Activated T-helper 9 cell treated with anti-CD3 and anti-CD28 coated beads, Interleukin-2, amount 50 U/mL, for 16 hours (primary cell): ENCODE data around the gene MYO1D.

Source experiments
- DNase-seq: peaks from one replicate; pipeline ENCODE4 v3.0.0-alpha.2; 2020; ENCODE audit warnings: low read depth

Gene MYO1D

DNA sequence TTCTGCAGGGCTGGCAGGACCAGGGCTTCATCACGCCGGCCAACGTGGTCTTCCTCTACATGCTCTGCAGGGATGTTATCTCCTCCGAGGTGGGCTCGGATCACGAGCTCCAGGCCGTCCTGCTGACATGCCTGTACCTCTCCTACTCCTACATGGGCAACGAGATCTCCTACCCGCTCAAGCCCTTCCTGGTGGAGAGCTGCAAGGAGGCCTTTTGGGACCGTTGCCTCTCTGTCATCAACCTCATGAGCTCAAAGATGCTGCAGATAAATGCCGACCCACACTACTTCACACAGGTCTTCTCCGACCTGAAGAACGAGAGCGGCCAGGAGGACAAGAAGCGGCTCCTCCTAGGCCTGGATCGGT, 388.8 kb downstream of the MYO1D start:
- no peak for DNase-seq

- no peak for DNase-seq
Observed at GRCh38 chr17:32487473-32488176, 389.3 kb downstream of the MYO1D start.

- DNase-seq: peak; percentile 56
Observed at GRCh38 chr17:32486701-32487472, 390.0 kb downstream of the MYO1D start, which contains the start of gene CDK5R1. Gene CDK5R1, plus strand, starts transcription at chr17:32486993. Its CDS starts 628 bp downstream, at chr17:32487621.

DNA sequence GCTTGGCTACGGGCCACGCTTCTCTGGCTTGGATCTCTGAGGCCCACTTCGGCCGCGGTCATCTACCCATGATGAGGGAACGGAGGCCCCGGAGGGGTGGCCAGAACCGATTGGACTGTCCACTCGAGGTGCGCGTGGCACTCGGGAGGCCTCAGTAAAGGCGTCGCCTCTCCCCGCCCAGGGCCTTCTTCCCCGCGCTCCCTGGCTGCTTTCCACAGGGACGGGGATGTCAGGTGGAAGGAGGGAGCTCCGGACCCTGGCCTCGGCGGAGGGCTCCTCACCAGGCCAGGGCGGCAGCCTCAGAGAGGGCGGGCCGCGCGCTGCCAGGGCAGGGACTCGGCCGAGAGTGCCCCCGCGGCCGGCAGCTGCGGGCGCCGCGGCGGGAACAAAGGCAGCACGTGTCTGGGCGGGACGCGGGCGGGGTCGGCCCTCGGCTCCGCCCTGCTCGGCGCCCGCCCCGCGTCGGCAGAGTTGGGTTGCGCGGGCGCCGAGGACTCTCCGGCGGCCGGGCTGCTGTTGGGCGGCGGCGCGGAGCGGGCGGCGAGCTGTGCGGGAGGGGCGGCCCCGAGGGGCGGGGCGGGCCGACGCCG, 390.7 kb downstream of the MYO1D start:
- DNase-seq: peak; percentile 53

DNA sequence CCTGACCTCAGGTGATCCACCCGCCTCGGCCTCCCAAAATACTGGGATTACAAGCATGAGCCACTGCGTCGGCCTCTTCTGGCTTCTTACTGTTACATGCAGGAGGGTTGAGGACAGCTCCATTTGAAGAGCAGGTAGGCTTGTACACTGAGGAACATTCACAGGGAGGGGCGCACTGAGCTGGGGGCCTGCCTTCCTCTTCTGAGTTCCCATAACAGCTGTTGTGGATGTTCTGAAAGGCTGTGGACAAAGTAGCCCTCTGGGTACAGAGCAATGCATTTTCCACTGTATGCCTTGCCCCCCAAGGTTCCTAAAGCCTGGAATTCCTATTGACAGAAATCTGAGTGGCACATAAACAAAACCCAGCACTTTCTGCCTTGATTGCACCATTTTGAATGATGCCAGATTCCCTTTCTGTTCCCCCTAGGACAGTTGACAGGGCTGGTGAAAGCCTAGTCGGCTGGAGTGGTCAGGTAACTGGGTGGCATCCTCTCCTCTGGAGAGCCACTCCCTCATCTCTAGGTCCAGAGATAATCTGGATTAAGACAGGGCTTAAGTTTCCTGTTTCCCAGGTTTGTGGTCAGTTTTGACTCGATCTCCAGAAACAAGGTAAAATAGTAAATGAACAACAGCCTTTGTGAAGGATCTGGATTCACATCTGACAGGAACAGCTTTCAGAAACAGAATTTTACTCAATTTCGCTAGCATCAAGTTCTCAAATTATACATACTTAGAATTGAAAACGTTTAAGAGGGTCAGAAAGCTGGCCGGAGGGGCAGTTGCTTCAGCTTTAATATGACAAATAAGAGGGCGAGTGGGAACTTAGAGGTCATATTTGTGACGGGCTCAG, 391.4 kb downstream of the MYO1D start:
- DNase-seq: no peak

GRCh38 chr17:32484628-32485027, 392.3 kb downstream of the MYO1D start:
- DNase-seq: no peak

DNA sequence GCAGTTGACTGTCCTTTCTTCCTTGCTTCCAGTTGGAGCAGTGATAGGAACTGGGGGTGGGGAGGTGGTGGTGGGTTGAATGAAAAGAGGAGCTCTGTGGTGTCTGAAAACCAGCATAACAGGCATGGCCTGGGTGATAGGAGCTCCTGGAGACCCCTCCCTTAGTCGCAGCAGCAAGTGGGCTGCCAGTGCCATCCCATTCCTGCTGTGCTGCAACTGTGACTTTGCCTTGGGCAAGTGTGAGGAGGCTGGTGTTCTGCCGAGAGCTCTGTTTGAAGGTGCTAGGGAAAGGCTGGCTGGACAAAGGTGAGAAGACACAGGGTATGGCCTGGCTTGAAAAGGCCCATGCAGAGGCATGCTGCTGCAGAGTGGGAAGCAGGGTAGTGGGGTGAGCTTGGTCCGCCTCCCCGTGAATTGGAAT, 392.9 kb downstream of the MYO1D start:
- no peak for DNase-seq

GRCh38 chr17:32483451-32484019, 393.4 kb downstream of the MYO1D start:
- no peak for DNase-seq

GRCh38 chr17:32482568-32483320, 394.2 kb downstream of the MYO1D start:
- DNase-seq: no peak

GRCh38 chr17:32481193-32481592, 395.7 kb downstream of the MYO1D start:
- DNase-seq: no peak

DNA sequence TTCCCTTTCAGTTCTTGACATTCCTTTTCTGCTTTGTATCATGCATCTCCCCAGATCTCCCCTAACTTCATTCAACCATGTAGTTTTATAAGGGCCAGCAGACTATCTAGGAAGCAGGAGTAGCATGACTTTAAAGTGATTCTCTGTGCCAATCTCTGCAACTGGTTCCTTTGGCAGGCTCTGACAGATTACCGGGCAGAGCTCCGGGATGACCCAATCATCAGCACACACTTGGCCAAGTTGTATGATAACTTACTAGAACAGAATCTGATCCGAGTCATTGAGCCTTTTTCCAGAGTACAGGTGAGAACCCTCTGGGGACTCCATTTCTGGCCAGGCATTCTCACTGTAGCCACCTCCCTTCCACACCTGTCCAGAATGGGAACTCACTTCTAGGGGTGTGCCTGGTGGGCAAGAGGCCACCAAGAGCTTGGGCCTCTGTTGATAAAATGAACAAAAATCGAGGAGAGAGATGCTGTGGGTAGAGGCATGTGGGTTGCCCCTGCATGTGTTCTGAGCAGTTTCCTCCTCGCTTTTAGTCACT, 397.8 kb downstream of the MYO1D start:
- DNase-seq: no peak

DNA sequence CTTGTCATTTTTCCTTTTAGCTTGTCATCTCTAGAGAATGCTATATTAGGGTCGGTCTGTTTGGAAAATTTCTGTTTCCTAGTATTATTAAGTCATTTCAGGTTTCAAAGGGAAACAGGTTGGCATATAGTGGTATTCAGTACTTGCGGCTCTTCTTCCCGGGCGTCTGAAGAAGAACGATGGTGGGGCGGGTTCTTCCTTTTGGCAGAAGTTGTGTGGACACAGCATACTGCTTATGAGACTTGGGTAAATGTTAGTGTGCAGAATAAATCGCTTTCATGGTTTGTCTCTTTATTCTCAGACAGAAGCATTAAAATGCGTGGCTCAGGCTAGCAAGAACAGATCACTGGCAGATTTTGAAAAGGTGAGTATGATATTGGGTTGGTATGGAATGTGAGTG, 399.7 kb downstream of the MYO1D start:
- no peak for DNase-seq

GRCh38 chr17:32475258-32475657, 401.7 kb downstream of the MYO1D start:
- DNase-seq: no peak

- DNase-seq: no peak
Observed at GRCh38 chr17:32471652-32472051, 405.3 kb downstream of the MYO1D start.

GRCh38 chr17:32470405-32471167, 406.3 kb downstream of the MYO1D start:
- DNase-seq: no peak

GRCh38 chr17:32467949-32468348, 409.0 kb downstream of the MYO1D start:
- no peak for DNase-seq

GRCh38 chr17:32464374-32464773, 412.6 kb downstream of the MYO1D start:
- DNase-seq: no peak

DNA sequence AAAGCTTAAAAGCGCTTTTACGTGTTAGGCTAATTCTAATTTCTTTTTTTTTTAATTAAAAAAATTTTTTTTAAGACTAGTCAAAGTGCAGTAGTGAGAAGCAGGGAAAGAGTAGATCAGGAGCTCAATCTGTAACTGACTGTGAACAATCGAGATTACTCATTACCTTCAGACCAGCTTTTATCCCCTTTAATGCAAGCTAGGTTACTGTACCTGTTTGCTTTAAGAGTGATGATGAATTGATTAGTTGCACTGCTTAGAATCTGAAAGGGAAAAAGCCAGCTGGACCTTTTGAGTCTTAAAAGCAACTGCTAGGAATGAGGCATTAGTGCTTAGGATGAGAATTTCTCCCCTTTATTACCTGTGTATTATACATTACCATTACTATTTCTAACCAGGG, 413.6 kb downstream of the MYO1D start:
- DNase-seq: no peak

- DNase-seq: peak; percentile 36
Observed at GRCh38 chr17:32461853-32462617, 414.9 kb downstream of the MYO1D start.
